HT1080 (cell line): Measurements from ENCODE around the gene SMG9. TPM values are rescaled to one million over a fixed set of nuclear protein-coding genes. Genes with fewer than 3 reads are reported as not detected.

ENCODE experiments used
- DNase-seq: peaks from one replicate; pipeline ENCODE4 v3.0.0-alpha.2; 2015; ENCODE audit warnings: low read depth
- polyA plus RNA-seq, 2 experiments: library from polyadenylated mRNA; depleted of rRNA; stranded (reverse); fragments of >200 nt; gene quantifications; 2 replicates each; pipeline ENCODE4 v1.2.3, GENCODE V29; 2015
- total RNA-seq: library from RNA; depleted of rRNA; stranded (reverse); fragments of >200 nt; shearing (Covaris generic); gene quantifications from 2 replicates; pipeline ENCODE4 v1.2.3, GENCODE V29; 2014; rRNA removed

The SMG9 gene, protein sequence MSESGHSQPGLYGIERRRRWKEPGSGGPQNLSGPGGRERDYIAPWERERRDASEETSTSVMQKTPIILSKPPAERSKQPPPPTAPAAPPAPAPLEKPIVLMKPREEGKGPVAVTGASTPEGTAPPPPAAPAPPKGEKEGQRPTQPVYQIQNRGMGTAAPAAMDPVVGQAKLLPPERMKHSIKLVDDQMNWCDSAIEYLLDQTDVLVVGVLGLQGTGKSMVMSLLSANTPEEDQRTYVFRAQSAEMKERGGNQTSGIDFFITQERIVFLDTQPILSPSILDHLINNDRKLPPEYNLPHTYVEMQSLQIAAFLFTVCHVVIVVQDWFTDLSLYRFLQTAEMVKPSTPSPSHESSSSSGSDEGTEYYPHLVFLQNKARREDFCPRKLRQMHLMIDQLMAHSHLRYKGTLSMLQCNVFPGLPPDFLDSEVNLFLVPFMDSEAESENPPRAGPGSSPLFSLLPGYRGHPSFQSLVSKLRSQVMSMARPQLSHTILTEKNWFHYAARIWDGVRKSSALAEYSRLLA
- total RNA-seq, result 29.0 and 37.5 TPM in 2 replicates
- polyA plus RNA-seq (2015; cell fraction: cytosol; rRNA removed), result 20.1 and 27.5 TPM in 2 replicates
- polyA plus RNA-seq (2015; cell fraction: nucleus; rRNA removed), result 134 and 137 TPM in 2 replicates

DNA sequence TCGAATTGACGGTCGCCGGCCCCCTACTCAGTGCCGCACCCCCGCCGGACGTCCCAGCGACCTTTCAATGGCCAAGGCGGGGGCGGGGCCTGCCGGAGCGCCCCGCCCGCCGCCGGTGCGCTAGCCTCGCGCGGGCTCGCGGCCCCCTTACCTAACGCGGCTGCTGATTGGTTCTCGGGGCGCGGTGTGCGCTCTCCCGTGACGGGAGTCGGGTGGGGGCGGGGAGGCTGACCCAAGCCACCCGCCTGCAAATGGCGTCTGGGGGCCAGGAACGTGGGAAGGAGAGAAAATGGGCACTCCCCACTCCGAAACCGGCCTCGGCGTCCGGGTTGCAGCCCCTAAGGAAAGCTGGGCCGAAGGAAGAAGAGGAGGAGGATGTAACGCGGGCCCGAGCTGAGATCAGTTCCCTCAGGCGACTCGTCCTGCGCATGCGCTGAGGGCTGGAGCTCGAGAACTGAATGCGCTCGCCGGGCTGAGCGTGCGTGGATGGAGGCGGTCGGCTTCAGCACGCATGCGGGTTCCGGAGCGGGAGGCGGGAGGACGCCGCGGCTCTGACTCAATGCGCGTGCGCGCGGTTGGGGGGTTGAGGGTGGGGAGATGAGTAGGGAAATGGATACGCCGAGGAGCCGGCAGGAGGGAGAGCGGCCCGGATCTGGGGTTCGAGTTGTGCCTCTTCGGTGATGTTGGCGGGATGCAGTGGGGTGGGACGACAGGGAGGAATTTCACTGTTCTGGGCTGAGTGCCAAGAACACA is at the start of gene SMG9:
Gene SMG9 (minus strand): TSS at position 460 of the 753 bp plus-strand sequence. CDS start 4,221 bp downstream, outside the sequence.
- peak; percentile 99 for DNase-seq

DNA sequence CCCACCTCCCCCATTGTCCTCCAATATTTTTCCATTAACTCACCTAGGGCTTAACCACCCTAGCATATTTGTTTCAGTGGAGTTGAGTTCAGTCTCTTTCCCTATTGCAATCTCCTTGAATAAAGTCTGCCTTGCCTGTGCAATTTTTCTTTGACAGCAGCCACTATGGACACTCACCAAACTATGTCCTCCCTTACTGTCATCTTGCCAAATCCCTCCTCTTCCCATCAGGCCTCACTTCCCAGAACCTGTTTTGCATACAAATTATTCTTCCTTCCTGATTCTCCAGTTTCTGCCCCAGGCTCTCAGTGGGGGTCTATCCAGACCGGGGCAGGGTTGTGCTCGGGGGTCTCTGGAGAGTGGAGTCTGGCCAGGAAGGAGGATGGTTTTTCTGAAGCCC is 49.7 kb upstream of the SMG9 start:
- DNase-seq, result no peak

DNA sequence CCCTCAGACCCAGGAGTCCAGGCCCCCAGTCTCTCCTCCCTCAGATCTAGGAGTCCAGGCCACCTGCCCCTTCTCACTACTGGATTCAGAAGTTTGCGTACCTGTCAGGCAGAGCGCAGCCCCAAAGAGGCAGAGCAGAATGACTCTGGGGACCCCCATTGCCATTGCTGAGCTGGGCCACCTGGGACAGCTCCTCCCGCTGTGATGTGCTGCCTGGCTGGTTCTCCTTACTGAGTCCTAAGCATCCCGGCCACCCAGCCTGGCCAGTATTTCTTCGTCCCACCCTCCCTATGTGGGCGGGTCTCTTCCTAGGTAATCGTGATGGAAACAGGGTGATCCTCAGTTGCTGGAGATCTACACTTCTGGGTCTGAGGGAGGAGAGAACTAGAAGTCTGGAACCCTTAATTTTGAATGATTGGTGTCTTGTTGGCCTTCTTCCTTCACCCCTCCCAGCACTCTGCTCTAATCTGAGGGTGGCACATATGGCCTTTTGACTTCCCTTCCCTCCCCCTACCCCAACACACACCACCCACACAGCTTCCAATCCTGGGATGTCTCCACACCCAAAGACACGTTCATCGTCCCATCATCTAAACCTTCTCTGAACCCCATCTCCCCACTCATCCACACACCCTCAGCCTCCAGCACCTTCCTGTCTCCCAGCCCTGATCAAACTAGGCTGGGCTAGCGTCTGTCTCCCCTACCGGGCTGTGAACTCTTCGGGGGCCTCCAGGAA is 47.6 kb upstream of the SMG9 start, which contains the start of gene LYPD5:
Gene LYPD5 (minus strand): TSS at position 232 of the 736 bp plus-strand sequence. CDS start 67 bp downstream, at position 165.
- no peak for DNase-seq

DNA sequence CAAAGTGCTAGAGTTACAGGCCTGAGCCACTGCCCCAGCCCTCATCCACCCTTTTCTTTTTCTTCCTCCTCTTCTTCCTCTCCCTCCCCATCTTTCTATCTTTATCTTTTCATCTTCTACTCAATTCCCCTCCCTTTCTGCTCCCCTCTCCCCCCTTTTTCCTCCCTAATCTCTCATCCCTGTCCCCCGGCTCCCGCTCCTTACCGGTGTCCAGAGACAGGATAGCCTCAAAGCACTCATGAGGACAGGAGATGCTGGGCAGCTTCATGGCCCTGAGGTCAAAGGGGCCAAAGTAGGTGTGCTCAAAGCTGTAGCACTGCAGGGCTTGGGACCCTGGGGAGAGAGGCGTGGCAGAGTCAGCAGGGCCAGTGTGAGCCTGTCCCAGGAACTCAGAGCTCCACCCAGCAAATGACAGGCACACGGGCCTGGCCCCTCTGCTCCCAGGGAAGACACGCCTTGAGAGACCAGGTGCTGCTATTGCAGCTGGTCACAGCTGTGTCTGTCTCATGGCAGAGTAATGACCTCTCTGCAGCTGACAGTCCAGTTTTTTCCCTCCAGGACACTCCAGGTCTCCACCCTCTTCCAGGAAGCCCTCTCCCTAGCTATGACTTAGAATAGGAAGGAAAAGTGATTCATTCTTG is 44.9 kb upstream of the SMG9 start:
- DNase-seq, result no peak

DNA sequence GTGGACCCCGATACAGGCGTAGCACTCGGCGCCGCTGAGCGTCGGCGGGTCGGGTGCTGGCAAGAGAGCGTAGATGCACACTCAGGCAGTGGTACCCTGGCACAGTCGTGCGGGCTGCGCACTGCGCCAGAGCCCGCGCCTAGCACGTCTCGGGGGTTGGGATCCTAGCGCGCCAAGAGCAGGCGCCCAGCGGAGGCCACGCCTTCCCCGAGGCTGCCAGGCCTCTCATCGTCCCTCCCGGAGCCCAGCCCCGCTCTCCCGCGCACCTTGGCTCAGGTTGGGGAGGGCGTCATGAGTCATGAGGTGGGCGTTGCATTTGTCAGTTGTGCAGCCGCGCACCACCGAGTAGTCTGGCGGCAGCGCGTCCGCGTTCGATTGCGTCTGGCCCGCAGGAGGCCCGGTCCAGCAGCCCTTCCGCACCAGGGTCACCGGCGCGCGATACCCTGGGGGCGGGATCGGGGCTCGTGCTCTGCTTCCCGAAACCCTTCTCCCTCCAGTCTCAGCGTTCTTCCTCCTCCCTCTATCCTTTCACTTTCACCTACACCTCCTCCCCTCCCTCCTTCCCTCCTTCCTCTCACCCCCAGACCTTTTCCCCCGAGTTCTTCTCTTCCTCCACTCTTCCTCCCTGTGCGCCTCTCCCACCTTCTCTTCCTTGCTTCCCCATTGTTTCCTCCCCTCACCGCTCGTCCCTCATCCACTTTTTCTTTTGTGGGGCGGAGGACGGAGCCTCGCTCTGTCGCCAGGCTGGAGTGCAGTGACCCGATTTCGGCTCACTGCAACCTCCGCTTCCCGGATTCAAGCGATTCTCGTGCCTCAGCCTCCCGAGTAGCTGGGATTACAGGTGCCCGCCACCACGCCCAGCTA is 44.0 kb upstream of the SMG9 start:
- DNase-seq, result no peak

DNA sequence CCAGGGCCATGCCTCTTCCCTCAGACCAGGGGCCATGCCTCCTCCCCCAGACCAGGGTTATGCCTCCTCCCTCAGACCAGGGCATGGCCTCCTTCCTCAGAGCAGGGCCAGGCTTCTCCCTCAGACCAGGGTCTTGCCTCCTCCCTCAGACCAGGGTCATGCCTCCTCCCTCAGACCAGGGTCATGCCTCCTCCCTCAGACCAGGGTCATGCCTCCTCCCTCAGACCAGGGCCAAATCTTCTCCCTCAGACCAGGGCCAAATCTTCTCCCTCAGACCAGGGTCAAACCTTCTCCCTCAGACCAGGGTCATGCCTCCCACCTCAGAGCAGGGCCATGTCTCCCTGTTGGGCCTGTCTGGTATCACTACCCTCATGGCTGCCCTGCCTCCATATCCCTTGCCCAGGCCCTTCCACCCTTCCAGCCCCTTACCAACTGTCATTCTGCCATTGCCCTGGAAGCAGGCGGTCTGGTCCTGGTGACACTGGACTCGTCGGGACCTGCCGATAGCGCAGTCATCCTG is 43.3 kb upstream of the SMG9 start:
- DNase-seq, result no peak

DNA sequence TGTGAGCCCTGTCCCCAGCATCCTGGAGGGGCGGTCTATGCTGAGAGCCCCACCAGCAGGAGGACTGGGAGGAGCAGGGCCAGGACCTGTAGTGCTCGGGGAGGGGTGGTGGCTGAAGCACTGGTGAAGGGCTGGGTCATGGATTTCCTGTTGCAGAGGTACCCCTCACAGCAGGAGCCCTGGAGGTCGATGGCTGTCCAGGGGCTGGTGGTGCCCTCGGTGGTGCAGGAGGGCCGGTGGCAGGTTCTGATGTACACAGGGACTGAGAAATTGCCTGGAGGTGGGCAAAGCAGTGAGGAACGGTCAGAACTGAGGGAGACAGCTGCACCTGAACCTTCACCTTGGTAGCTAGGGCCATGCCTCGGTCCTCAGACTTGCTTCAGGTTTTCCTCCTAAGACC is 42.8 kb upstream of the SMG9 start:
- no peak for DNase-seq

DNA sequence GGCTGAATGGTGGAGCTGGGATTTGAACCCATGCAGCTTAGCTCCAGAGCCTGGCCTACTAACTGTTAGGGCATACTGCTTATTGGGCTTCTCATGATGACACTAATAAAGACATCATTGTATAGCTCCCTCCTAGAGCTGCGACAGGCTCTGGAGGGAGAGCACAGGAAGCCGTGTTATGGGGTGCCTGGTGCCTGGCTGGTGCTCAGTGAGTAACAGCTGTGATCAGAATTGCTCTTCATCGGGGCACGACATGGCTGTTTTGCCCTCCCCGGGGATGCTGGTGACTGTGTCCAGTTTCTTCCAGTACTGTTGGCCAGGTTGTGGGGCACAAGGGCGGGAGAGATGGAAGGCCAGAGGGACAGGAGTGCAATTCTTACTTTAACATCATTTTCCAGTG is 42.4 kb upstream of the SMG9 start:
- no peak for DNase-seq

DNA sequence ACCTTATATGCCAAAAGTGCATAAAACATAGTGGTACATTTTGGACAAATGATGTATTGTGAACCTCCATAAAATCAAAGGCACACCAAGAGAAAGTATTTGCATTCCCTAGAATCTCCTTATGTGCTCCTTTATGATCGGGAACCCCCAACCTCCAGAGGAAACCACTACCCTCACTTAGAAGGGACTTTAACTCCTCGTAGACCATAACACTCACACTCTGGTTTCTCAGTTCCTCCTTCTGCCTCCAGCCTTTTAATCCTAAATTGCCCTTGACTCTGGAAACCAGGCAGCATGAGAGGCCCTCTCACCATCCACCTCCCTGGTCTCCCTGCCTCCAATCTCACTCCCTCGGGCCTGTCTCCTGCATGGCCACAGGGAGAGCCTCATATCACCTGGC is 35.8 kb upstream of the SMG9 start:
- DNase-seq, result no peak

DNA sequence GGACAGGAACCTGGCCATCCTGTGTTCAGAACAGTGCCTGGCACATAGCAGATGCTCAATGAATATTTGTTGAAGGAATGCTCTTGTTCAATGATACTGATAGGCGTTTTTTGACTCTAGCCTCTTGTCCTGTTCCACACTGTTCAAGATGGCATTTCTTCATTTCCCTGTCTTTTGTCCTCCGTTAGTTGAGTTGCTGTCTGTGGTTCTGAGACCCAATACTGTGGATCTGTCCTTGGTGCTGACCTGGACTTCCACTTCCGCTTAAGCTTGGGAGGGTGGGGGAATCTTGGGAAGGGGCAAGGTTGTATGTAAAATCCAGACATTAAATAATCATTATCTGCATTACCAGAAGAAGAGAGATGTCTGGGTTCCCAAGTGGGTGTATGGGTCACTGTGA is 34.3 kb upstream of the SMG9 start:
- no peak for DNase-seq

DNA sequence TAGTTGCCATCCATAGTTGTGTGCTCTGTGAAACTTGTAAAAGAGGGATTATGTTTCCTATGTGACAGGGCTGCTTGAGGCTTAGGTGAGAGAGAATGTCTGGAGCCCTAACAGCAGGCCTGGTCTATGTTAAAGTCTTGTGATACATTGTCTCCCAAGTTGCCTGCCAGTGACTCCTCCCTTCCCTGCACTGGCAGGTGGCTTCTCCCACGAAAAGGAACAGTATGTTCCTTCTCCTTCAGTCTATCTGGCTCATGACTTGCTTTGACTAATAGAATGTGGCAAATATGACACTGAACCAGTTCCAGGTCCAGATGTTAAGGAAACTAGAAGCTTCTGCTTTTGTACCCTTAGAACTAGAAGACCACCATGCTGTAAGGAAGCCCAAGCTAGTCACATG is 31.9 kb upstream of the SMG9 start:
- no peak for DNase-seq

DNA sequence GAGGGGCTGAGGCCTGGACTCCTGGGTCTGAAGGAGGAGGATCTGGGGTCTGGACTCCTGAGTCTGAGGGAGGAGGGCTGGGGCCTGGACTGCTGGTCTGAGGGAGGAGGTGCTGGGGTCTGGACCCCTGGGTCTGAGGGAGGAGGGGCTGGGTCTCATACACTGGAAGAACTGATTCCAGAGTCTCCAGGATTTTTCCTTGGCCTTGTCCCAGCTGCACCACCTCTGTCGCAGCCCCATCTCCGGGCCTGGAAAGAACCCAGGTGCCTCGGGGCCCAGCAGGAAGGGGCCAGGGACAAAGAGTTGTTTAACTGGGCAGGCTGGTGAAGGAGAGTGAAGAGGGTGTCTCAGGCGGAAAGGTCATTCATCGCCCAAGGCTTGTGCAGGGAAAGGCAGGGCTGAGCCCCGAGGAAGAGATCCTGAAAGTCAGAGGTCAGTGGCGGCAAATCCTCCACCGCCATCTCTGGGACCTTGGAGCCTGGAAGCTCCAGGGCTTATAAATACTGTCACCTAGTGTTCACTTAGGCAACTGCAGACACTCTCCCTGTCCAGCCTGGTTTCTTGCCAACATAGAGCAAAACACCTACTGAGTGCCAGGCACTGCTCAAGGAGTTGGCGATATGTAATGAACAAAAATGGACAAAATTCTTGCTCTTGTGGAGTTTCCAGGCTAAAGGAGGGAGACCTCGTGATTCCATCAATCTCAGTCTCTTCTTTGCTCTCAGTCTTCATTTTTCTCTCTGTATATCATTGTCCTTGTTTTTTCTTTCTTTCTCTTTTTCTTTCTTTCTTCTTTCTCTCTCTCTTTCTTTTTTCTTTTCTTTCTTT is 30.4 kb upstream of the SMG9 start:
- DNase-seq, result peak; percentile 73

DNA sequence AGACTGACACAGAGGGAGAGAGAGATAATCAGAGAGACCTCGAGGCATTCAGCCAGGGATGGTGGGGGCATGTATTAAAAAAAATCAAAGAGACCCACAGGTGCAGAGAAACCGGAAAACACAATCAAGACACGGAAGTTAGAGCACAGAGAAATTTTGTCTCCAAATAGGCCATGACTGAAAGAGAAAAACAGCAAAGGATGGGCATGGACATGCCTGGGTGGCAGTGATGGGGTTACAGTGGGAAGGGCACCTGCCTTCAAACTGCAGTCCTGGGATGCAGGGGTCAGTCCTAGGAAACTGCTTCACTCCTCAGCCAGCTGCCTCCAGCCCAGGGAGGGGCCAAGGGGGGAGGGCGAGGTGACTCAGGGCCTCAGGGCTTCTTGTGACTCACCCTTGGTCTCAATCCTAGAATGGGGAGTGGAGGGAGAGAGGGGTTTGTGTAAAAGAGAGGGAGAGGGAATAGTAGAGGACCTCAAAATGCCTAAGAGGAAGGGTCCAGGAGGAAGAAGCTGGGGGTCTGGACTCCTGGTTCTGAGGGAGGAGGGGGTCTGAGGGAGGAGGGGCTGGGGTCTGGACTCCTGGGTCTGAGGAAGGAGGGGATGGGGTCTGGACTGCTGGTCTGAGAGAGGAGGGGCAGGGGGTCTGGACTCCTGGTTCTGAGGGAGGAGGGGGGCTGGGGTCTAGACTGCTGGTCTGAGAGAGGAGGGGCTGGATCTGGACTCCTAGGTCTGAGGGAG is 29.6 kb upstream of the SMG9 start:
- peak; percentile 91 for DNase-seq

DNA sequence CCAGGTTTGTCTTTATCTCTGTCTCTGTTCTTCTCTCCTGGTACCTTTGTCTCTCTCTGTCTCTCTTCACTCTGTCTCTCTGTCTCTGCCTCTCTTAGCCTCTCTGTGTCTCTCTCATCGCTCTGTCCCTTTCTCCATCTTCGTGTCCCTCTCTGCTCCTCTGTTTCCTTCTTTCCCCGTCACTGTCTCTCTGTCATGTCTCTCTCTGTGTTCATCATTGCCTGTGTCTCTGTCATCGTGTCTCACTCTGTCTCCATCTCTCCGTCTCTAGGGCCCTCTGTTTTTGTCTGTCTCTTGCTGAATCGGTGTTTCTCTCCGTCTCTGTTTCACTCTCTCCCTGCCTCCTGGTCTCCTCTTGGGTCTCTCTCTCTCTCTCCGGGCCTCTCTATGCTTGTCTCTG is 28.9 kb upstream of the SMG9 start:
- no peak for DNase-seq

DNA sequence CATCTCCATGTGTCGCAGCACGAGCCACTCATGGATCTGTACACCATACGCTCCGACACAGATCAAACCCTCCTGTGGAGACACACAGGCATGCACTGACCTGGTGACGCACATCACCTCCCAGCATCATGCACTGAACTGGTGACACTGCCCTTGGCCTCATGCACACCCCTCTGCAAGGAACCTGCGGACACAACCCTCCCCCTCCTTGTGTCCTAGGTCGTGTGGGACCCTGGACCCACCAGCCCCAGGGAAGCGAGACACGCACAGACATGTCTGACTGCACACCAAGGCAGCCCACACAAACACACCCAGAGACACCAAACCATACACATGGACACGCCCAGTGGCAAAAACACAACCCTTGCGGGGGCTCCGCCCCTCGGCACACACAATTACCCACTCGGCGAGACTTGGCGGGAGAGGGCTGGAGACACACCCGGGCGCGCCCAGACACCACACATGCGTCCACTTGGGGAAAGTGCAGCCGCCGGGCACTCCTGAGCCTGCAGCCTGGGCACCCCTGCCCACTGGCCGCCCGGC is 28.0 kb upstream of the SMG9 start:
- DNase-seq, result no peak

DNA sequence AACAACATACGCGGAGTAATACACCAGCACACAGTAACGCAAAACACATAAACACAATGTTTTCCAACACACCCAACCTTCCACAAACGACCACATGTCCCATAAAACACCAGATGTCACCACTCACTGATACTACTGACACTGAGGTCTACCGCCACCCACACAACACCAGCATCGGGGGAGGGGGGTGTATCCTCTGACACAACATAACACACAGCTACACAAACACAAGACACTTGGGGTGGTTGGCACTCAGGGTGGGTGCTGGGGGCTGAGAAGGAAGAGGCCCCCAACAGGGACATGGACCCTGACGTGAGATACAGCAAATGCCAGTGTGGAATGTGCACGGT is 27.5 kb upstream of the SMG9 start:
- DNase-seq, result no peak

DNA sequence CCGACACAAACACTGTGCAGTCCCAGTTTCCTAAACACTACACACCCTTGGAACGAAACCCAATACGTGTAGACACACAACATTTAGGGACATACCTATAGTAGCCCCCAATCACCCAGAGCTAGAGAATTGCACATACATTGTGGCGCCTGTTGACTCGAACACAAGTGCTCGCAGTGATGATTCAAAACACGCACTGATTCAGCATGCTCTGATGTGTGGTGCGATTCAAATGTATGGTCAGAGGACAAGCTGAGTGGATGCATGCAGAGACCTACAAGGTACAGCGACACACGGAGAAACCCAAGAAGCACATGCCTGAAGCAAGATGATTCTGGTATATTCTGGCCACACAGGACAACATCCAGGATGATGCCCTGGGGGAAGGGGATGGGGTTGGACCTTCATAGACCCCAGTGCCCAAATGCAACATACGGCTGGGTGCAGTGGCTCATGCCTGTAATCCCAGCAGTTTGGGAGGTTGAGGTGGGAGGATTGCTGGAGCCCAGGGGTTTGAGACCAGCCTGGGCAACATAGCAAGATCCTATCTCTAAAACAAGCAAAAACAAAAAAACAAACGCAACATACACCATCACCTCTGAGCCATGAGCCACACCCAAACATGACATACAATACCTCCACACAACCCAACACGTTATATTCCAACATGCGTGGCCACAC is 27.0 kb upstream of the SMG9 start:
- no peak for DNase-seq
